A673 (cell line): ENCODE data around the gene AZIN2. TPM values are rescaled to one million over a fixed set of nuclear protein-coding genes. Genes with fewer than 3 reads are reported as not detected.

Experiments
- BruUV-seq: library from RNA; stranded (reverse); fragments of 400-500 nt; replicated peaks from 2 replicates; lab custom pipeline; 2021; lab: Mats Ljungman, UMichigan
- CTCF ChIA-PET: fragments of 300-600 bp; sonication (Branson Sonifier 250); formaldehyde crosslinking; loops from one replicate; lab custom pipeline; 2022; ENCODE audit warnings: antibody characterized with exemption; lab: Charles Lee
- POLR2A ChIA-PET: fragments of 300-600 bp; sonication (Branson Sonifier 250); formaldehyde crosslinking; loops from one replicate; lab custom pipeline; 2022; ENCODE audit warnings: antibody characterized with exemption; ENCODE audit not compliant: low non-redundant PET; lab: Charles Lee
- DNase-seq: peaks from one replicate; pipeline ENCODE4 v3.0.0-alpha.2; 2015; ENCODE audit warnings: low spot score
- H3K27ac ChIP-seq: fragments of 200-600 bp; sonication (generic); 2 replicates; pipeline ENCODE4 v1.5.1; 2016; ENCODE audit warnings: mixed run types, low read depth, mild to moderate bottlenecking, mixed read lengths, antibody characterized with exemption, low read length; ENCODE audit not compliant: poor library complexity, severe bottlenecking
- H3K27me3 ChIP-seq: fragments of 200-600 bp; sonication (generic); replicated peaks from 2 replicates; pipeline ENCODE4 v1.6.1; 2017; ENCODE audit warnings: mixed run types, low read depth, mild to moderate bottlenecking, mixed read lengths, antibody characterized with exemption, low read length; ENCODE audit not compliant: insufficient read depth, poor library complexity
- H3K36me3 ChIP-seq: fragments of 200-600 bp; sonication (generic); 2 replicates; pipeline ENCODE4 v1.6.1; 2016; ENCODE audit warnings: mixed run types, mild to moderate bottlenecking, mixed read lengths, antibody characterized with exemption, low read length; ENCODE audit not compliant: insufficient read depth, poor library complexity, severe bottlenecking
- H3K4me1 ChIP-seq: fragments of 200-600 bp; sonication (generic); 2 replicates; pipeline ENCODE4 v1.6.1; 2017; ENCODE audit warnings: mixed run types, mild to moderate bottlenecking, mixed read lengths, antibody characterized with exemption, low read length; ENCODE audit not compliant: insufficient read depth, poor library complexity, severe bottlenecking
- H3K4me3 ChIP-seq: fragments of 200-600 bp; sonication (generic); 2 replicates; pipeline ENCODE4 v1.5.1; 2016; ENCODE audit warnings: low read depth, mixed run types, mild to moderate bottlenecking, mixed read lengths, low read length; ENCODE audit not compliant: poor library complexity, severe bottlenecking
- H3K9me3 ChIP-seq: fragments of 200-600 bp; sonication (generic); 2 replicates; pipeline ENCODE4 v1.6.1; 2016; ENCODE audit warnings: mixed run types, low read depth, mild to moderate bottlenecking, mixed read lengths, antibody characterized with exemption, low read length; ENCODE audit not compliant: poor library complexity, severe bottlenecking
- CTCF ChIP-seq: fragments of 300-800, 200-600 bp; sonication (generic); conservative IDR thresholded peaks from 2 replicates; pipeline ENCODE4 v1.5.1; 2017; ENCODE audit warnings: low read depth, mild to moderate bottlenecking, antibody characterized with exemption, low read length, moderate library complexity, mixed read lengths
- EZH2 ChIP-seq: fragments of 200-600 bp; sonication (generic); IDR thresholded peaks from 2 replicates; pipeline ENCODE4 v1.6.1; 2017; ENCODE audit warnings: borderline replicate concordance, low read depth, mild to moderate bottlenecking, mixed read lengths, antibody characterized with exemption, low read length; ENCODE audit not compliant: poor library complexity, severe bottlenecking
- intact Hi-C: fragments of 100-400 bp; cut with micrococcal nuclease; formaldehyde crosslinking; loops from one replicate; pipeline ENCODE4 v1.10.0; 2022; ENCODE audit not compliant: unreplicated experiment
- total RNA-seq: library from RNA; stranded (reverse); gene quantifications from 2 replicates; pipeline ENCODE4 v1.2.3, GENCODE V29; 2021

AZIN2 gene
- total RNA-seq, 1 experiment from 2014 or later = 4.6 TPM

DNA sequence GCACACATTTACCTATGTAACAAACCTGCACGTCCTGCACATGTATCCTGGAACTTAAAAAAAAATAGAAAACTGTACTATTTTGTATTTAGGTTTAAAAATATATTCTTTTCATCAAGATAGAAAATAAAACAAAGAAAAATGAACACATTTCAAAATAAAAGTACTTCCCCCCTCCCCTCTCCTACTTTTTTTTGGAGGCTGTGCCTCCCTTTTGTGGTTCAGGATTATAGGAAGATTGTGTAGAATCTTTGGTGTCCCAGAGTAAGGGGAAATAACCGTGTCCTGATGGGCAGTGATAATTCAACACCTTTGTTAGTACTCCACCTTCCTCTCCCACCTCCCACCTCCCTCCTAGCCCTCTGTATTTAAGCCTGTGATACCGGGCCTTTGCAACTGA lies 60.8 kb downstream of the AZIN2 start:
- ChIA-PET CTCF (no interaction called here), POLR2A (no interaction called here)
- Histone ChIP-seq H3K27me3 (no peaks in the 10 kb centered on the region), H3K9me3 (no peaks in the 10 kb centered on the region), H3K36me3 (no peaks in the 10 kb centered on the region), H3K4me3 (no peak overlapping the region), H3K27ac (no peak overlapping the region), H3K4me1 (peaks cover 8% of the 10 kb centered on the region)
- no peak for DNase-seq
- intact Hi-C loops = no loop called here
- TF ChIP-seq CTCF (no peak), EZH2 (no peak)
- BruUV-seq = no TSS peak

- POLR2A ChIA-PET = no interaction called here
Measured at GRCh38 chr1:33142483-33143064, 61.6 kb downstream of the AZIN2 start.

DNA sequence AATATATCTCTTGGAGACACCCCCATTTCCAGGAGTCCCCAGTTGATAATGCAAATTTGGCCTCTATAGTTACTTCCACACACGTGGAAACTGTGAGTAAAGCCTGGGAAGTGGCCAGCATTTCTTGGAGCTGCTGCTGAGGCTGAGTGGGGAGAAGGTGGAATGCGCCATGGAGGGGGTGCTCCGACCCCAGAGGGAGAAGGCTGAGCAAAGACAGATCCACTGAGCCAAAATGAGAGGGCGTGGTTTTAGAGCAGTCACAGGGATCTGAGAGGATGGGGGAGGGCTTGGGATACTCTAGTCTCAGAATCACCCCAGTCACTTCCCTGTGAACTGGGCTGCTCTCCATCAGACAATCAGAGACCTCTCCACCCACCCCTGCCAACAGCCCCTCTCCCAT lies 62.2 kb downstream of the AZIN2 start:
- intact Hi-C loops = no loop called here
- H3K9me3 ChIP-seq = no peaks in the 10 kb centered on the region
- H3K4me3 ChIP-seq = no peak overlapping the region
- ChIA-PET POLR2A (no interaction called here), CTCF (interaction anchor here (0.6 kb wide), 1 partner anchor 29 kb away, joined by 6 read pairs; no protein-coding TSS in a partner anchor)
- BruUV-seq = no TSS peak
- H3K4me1 ChIP-seq = no peaks in the 10 kb centered on the region
- TF ChIP-seq EZH2 = no peak
- TF ChIP-seq CTCF = no peak
- H3K27me3 ChIP-seq = no peaks in the 10 kb centered on the region
- H3K36me3 ChIP-seq = no peaks in the 10 kb centered on the region
- H3K27ac ChIP-seq = no peak overlapping the region
- DNase-seq = no peak

More at GRCh38 chr1:33142483-33143064, 61.6 kb downstream of the AZIN2 start:
- BruUV-seq = no TSS peak
- intact Hi-C loops = no loop called here
- Histone ChIP-seq H3K27me3 (no peaks in the 10 kb centered on the region), H3K36me3 (no peaks in the 10 kb centered on the region), H3K27ac (no peak overlapping the region), H3K9me3 (no peaks in the 10 kb centered on the region), H3K4me1 (peaks cover 2% of the 10 kb centered on the region), H3K4me3 (no peak overlapping the region)
- no peak for DNase-seq
- TF ChIP-seq EZH2 (no peak), CTCF (no peak)
- CTCF ChIA-PET = interaction anchor here (0.6 kb wide), 1 partner anchor 28 kb away, joined by 6 read pairs; no protein-coding TSS in a partner anchor
